HepG2 (cell line): ENCODE measurements around the gene KIN. TPM values are rescaled to one million over a fixed set of nuclear protein-coding genes. Genes with fewer than 3 reads are reported as not detected.
A peak's percentile ranks its signal among the peaks of the same experiment; 100 is the strongest.

ENCODE experiments used
- GPN1 ChIP-seq: sonication (generic); formaldehyde crosslinking; IDR thresholded peaks from 2 replicates; pipeline ENCODE4 v1.5.1; 2020; ENCODE audit warnings: missing genetic modification reagents, borderline replicate concordance
- MED1 ChIP-seq: sonication (generic); formaldehyde crosslinking; IDR thresholded peaks from 2 replicates; pipeline ENCODE4 v1.4.0; 2020; ENCODE audit warnings: missing genetic modification reagents
- NFKBIZ ChIP-seq: IDR thresholded peaks from 2 replicates; pipeline ENCODE4 v1.6.1; 2018; ENCODE audit warnings: missing genetic modification reagents, missing compliant biosample characterization
- NR3C1 ChIP-seq: sonication (generic); formaldehyde crosslinking; IDR thresholded peaks from 2 replicates; pipeline ENCODE4 v1.4.0; 2020; ENCODE audit warnings: missing genetic modification reagents
- SAFB2 ChIP-seq: sonication (generic); formaldehyde crosslinking; IDR thresholded peaks from 2 replicates; pipeline ENCODE4 v1.5.1; 2020; ENCODE audit warnings: missing genetic modification reagents, low read depth, mild to moderate bottlenecking, borderline replicate concordance
- SOX5 ChIP-seq: IDR thresholded peaks from 2 replicates; pipeline ENCODE4 v1.6.1; 2016; ENCODE audit warnings: borderline replicate concordance
- SUZ12 ChIP-seq: fragments of 150-350 bp; IDR thresholded peaks from 2 replicates; pipeline ENCODE4 v1.6.1; 2014; ENCODE audit warnings: low read depth, low read length
- TOE1 ChIP-seq: sonication (generic); formaldehyde crosslinking; IDR thresholded peaks from 2 replicates; pipeline ENCODE4 v1.4.0; 2020; ENCODE audit warnings: mild to moderate bottlenecking, missing genetic modification reagents
- XRCC5 ChIP-seq: fragments of 200-400 bp; formaldehyde crosslinking; optimal IDR thresholded peaks from 2 replicates; pipeline ENCODE3; 2017; ENCODE audit warnings: mild to moderate bottlenecking, low read length
- ZC3H13 ChIP-seq: sonication (generic); formaldehyde crosslinking; IDR thresholded peaks from 2 replicates; pipeline ENCODE4 v1.8.1; 2023; ENCODE audit warnings: mild to moderate bottlenecking, missing genetic modification reagents, moderate library complexity
- ZNF329 ChIP-seq: sonication (generic); formaldehyde crosslinking; IDR thresholded peaks from 2 replicates; pipeline ENCODE4 v1.9.0; 2021; ENCODE audit warnings: low read depth, mild to moderate bottlenecking, missing genetic modification reagents
- ZNF598 ChIP-seq: sonication (generic); formaldehyde crosslinking; IDR thresholded peaks from 2 replicates; pipeline ENCODE4 v1.5.1; 2020; ENCODE audit warnings: mild to moderate bottlenecking, missing genetic modification reagents, borderline replicate concordance
- ZNF644 ChIP-seq: IDR thresholded peaks from 2 replicates; pipeline ENCODE4 v1.6.1; 2016; ENCODE audit warnings: low read depth
- ZNF841 ChIP-seq: sonication (generic); formaldehyde crosslinking; IDR thresholded peaks from 2 replicates; pipeline ENCODE4 v1.8.1; 2023; ENCODE audit warnings: missing genetic modification reagents, borderline replicate concordance
- ZNF878 ChIP-seq: sonication (generic); formaldehyde crosslinking; IDR thresholded peaks from 2 replicates; pipeline ENCODE4 v1.8.1; 2023; ENCODE audit warnings: mild to moderate bottlenecking, missing genetic modification reagents, moderate library complexity
- ZSCAN22 ChIP-seq: sonication (generic); formaldehyde crosslinking; IDR thresholded peaks from 2 replicates; pipeline ENCODE4 v1.4.0; 2020; ENCODE audit warnings: mild to moderate bottlenecking, missing genetic modification reagents
- polyA plus RNA-seq, 8 experiments: library from polyadenylated mRNA; depleted of rRNA in 3 of 8; stranded (reverse) in 7 of 8; unstranded in 1 of 8; fragments of >200 nt; fragmentation: Illumina TruSeq in 4 of 8; extraction: Trizol in 4 of 8; gene quantifications; 2 replicates each; pipeline versions ENCODE4 v1.2.1 to v1.2.3, GENCODE V29; 2011 to 2016; ENCODE audit warnings: low read depth in 4 of 8, missing spikeins in 1 of 8, mixed read lengths in 1 of 8; ENCODE audit not compliant: insufficient read depth in 1 of 8
- total RNA-seq, 5 experiments: library from RNA; depleted of rRNA; stranded (reverse); fragments of >200 nt; fragmentation: Illumina TruSeq; extraction: Trizol; gene quantifications; 2 replicates each; pipeline ENCODE4 v1.2.3, GENCODE V29; 2016; ENCODE audit warnings: low read depth in 1 of 5
- TF ChIP-seq, protein P1 (sequence below): IDR thresholded peaks from 2 replicates; pipeline ENCODE4 v1.6.1; 2016; ENCODE audit warnings: low read depth
- TF ChIP-seq, protein P2 (sequence below): IDR thresholded peaks from 2 replicates; pipeline ENCODE4 v1.6.1; 2018; ENCODE audit warnings: missing genetic modification reagents
- TF ChIP-seq, protein P3 (sequence below): sonication (generic); formaldehyde crosslinking; IDR thresholded peaks from 2 replicates; pipeline ENCODE4 v1.4.0; 2020; ENCODE audit warnings: missing genetic modification reagents, borderline replicate concordance
- TF ChIP-seq, protein P4 (sequence below): sonication (generic); formaldehyde crosslinking; IDR thresholded peaks from 2 replicates; pipeline ENCODE4 v1.5.0; 2020; ENCODE audit warnings: mild to moderate bottlenecking, missing genetic modification reagents

KIN gene
- total and polyA plus RNA-seq, 2 of the 13 experiments (the other 11 are each of a cell fraction or from before 2014, with no cell fraction given) = 4.9 to 23.2 TPM

DNA sequence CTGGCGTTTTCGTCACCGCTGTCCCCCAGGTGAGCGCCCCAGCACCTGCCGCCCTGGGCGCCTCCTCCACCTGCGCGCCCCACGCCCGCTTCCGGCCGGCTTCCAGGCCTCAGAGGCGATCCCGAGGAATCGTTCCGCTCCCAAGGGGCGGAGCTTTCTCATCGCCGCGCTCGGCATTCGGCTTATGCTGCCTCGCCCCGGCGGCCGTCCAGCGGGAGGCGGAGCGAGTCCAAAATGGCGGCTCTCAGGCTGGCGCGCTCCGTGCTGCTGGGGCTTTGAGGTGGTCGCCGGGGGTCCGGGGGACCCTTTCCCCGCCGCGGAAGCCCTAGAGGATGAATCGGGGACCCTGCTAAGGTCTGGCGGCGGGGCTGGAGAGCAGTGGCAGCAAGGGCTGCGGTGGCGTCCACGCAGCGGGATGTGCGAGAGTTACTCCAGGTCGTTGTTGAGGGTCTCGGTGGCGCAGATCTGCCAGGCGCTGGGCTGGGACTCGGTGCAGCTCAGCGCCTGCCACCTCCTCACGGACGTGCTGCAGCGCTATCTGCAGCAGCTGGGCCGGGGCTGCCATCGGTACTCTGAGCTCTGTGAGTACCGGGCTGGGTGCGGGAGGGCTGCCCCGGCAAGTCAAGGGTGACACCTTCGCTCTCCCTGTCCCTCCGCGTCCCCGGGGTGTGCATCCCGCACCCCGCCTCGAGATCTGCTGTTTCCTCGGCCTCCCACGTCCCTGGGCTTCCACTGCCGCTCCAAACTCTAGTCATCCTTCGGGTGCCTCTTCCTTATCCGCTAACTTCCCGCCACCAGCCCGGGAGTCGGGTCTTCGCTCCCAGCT, 30.7 kb upstream of the KIN start, which contains the start of gene TAF3 (continued):
- TF ChIP-seq ZNF644 (CRISPR knock-in tag) (0 out of 2 replicates have a peak, but pooled peaks have one; percentile 23), MED1 (peak; percentile 82), ZC3H13 (no peak), ZNF598 (CRISPR knock-in tag) (0 out of 2 replicates have a peak, but pooled peaks have one; percentile 68), ZSCAN22 (no peak), SAFB2 (CRISPR knock-in tag) (peak; percentile 80), ZNF841 (no peak), NFKBIZ (CRISPR knock-in tag) (peak; percentile 88), XRCC5 (peak; percentile 100), NR3C1 (CRISPR knock-in tag) (no peak), ZNF329 (peak; percentile 73), SUZ12 (no peak), ZNF878 (0 out of 2 replicates have a peak, but pooled peaks have one; percentile 57), TOE1 (no peak), GPN1 (CRISPR knock-in tag) (peak; percentile 22; the same call in 1 of the 2 replicates), SOX5 (CRISPR knock-in tag) (no peak; the same call in 1 of the 2 replicates)
- TF ChIP-seq, protein P1, sequence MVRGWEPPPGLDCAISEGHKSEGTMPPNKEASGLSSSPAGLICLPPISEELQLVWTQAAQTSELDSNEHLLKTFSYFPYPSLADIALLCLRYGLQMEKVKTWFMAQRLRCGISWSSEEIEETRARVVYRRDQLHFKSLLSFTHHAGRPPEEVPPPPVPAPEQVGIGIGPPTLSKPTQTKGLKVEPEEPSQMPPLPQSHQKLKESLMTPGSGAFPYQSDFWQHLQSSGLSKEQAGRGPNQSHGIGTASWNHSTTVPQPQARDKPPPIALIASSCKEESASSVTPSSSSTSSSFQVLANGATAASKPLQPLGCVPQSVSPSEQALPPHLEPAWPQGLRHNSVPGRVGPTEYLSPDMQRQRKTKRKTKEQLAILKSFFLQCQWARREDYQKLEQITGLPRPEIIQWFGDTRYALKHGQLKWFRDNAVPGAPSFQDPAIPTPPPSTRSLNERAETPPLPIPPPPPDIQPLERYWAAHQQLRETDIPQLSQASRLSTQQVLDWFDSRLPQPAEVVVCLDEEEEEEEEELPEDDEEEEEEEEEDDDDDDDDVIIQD (CRISPR knock-in tag) = no peak
- TF ChIP-seq, protein P2, sequence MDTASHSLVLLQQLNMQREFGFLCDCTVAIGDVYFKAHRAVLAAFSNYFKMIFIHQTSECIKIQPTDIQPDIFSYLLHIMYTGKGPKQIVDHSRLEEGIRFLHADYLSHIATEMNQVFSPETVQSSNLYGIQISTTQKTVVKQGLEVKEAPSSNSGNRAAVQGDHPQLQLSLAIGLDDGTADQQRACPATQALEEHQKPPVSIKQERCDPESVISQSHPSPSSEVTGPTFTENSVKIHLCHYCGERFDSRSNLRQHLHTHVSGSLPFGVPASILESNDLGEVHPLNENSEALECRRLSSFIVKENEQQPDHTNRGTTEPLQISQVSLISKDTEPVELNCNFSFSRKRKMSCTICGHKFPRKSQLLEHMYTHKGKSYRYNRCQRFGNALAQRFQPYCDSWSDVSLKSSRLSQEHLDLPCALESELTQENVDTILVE (CRISPR knock-in tag) = peak; percentile 88
- TF ChIP-seq, protein P3, sequence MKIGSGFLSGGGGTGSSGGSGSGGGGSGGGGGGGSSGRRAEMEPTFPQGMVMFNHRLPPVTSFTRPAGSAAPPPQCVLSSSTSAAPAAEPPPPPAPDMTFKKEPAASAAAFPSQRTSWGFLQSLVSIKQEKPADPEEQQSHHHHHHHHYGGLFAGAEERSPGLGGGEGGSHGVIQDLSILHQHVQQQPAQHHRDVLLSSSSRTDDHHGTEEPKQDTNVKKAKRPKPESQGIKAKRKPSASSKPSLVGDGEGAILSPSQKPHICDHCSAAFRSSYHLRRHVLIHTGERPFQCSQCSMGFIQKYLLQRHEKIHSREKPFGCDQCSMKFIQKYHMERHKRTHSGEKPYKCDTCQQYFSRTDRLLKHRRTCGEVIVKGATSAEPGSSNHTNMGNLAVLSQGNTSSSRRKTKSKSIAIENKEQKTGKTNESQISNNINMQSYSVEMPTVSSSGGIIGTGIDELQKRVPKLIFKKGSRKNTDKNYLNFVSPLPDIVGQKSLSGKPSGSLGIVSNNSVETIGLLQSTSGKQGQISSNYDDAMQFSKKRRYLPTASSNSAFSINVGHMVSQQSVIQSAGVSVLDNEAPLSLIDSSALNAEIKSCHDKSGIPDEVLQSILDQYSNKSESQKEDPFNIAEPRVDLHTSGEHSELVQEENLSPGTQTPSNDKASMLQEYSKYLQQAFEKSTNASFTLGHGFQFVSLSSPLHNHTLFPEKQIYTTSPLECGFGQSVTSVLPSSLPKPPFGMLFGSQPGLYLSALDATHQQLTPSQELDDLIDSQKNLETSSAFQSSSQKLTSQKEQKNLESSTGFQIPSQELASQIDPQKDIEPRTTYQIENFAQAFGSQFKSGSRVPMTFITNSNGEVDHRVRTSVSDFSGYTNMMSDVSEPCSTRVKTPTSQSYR (CRISPR knock-in tag) = peak; percentile 10; the same call in 1 of the 2 replicates
- TF ChIP-seq, protein P4, sequence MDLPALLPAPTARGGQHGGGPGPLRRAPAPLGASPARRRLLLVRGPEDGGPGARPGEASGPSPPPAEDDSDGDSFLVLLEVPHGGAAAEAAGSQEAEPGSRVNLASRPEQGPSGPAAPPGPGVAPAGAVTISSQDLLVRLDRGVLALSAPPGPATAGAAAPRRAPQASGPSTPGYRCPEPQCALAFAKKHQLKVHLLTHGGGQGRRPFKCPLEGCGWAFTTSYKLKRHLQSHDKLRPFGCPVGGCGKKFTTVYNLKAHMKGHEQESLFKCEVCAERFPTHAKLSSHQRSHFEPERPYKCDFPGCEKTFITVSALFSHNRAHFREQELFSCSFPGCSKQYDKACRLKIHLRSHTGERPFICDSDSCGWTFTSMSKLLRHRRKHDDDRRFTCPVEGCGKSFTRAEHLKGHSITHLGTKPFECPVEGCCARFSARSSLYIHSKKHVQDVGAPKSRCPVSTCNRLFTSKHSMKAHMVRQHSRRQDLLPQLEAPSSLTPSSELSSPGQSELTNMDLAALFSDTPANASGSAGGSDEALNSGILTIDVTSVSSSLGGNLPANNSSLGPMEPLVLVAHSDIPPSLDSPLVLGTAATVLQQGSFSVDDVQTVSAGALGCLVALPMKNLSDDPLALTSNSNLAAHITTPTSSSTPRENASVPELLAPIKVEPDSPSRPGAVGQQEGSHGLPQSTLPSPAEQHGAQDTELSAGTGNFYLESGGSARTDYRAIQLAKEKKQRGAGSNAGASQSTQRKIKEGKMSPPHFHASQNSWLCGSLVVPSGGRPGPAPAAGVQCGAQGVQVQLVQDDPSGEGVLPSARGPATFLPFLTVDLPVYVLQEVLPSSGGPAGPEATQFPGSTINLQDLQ (CRISPR knock-in tag) = peak; percentile 16; the same call in 1 of the 2 replicates
